Fibroblast of skin of right biceps (primary cell): ENCODE measurements around the gene UPF2.
A peak's percentile ranks its signal among the peaks of the same experiment; 100 is the strongest.
"Not testable (repeated sequence)": the region's sequence is repeated elsewhere in the genome, so short reads cannot be mapped to it uniquely, and the experiment has no call there.

Source experiments
- DNase-seq: peaks from one replicate; pipeline ENCODE4 v3.0.0-alpha.2; 2013

Gene UPF2

GRCh38 chr10:11901454-11901832 is 141.2 kb downstream of the UPF2 start:
- no peak for DNase-seq

GRCh38 chr10:11901036-11901301 is 141.6 kb downstream of the UPF2 start:
- DNase-seq, result no peak

- no peak for DNase-seq
Observed at GRCh38 chr10:11899067-11899876, 143.3 kb downstream of the UPF2 start.

GRCh38 chr10:11898372-11899066 is 144.1 kb downstream of the UPF2 start:
- peak; percentile 11 for DNase-seq

GRCh38 chr10:11898033-11898371 is 144.6 kb downstream of the UPF2 start:
- no peak for DNase-seq

GRCh38 chr10:11896549-11897200 is 145.9 kb downstream of the UPF2 start:
- DNase-seq, result no peak

GRCh38 chr10:11895598-11895997 is 147.0 kb downstream of the UPF2 start:
- no peak for DNase-seq

GRCh38 chr10:11895108-11895466 is 147.5 kb downstream of the UPF2 start:
- DNase-seq, result no peak

- DNase-seq, result no peak
Observed at GRCh38 chr10:11894381-11895107, 148.1 kb downstream of the UPF2 start.

- DNase-seq, result no peak
Observed at GRCh38 chr10:11893749-11894278, 148.8 kb downstream of the UPF2 start.

- DNase-seq, result no peak
Observed at GRCh38 chr10:11891776-11892486, 150.7 kb downstream of the UPF2 start.

- DNase-seq, result not testable (repeated sequence)
Observed at GRCh38 chr10:11889263-11889662, 153.3 kb downstream of the UPF2 start.

- DNase-seq, result no peak
Observed at GRCh38 chr10:11887381-11888227, 155.0 kb downstream of the UPF2 start.

GRCh38 chr10:11886851-11887250 is 155.8 kb downstream of the UPF2 start:
- DNase-seq, result no peak

GRCh38 chr10:11886138-11886474 is 156.5 kb downstream of the UPF2 start:
- no peak for DNase-seq

- no peak for DNase-seq
Observed at GRCh38 chr10:11885437-11886137, 157.0 kb downstream of the UPF2 start.

GRCh38 chr10:11884706-11885423 is 157.7 kb downstream of the UPF2 start:
- no peak for DNase-seq

- DNase-seq, result no peak
Observed at GRCh38 chr10:11882646-11883375, 159.8 kb downstream of the UPF2 start.

- peak; percentile 23 for DNase-seq
Observed at GRCh38 chr10:11881477-11882417, 160.9 kb downstream of the UPF2 start.
